Osteoblast (primary cell): ENCODE results near the gene BCL11A. TPM values are rescaled to one million over a fixed set of nuclear protein-coding genes. Genes with fewer than 3 reads are reported as not detected.

ENCODE experiments used
- DNase-seq: peaks from one replicate; pipeline ENCODE4 v3.0.0; 2011; ENCODE audit warnings: low spot score, mixed read lengths; ENCODE audit not compliant: insufficient read length; ENCODE audit errors: missing footprints
- H2AFZ ChIP-seq: 2 replicates; pipeline ENCODE4 v1.6.0; 2011; ENCODE audit warnings: mild to moderate bottlenecking, low read length
- H3K27ac ChIP-seq: 2 replicates; pipeline ENCODE4 v1.5.1; 2011; ENCODE audit warnings: mild to moderate bottlenecking, low read depth, low read length, moderate library complexity
- H3K27me3 ChIP-seq: 2 replicates; pipeline ENCODE4 v1.6.0; 2012; ENCODE audit warnings: mild to moderate bottlenecking, control low read depth, inconsistent platforms, low read length, moderate library complexity; ENCODE audit not compliant: insufficient read depth
- H3K36me3 ChIP-seq: 2 replicates; pipeline ENCODE4 v1.5.1; 2011; ENCODE audit warnings: mild to moderate bottlenecking, low read length, control low read depth, moderate library complexity; ENCODE audit not compliant: insufficient read depth
- H3K4me1 ChIP-seq: 2 replicates; pipeline ENCODE4 v1.5.1; 2011; ENCODE audit warnings: mild to moderate bottlenecking, low read length, control low read depth, moderate library complexity; ENCODE audit not compliant: insufficient read depth
- H3K4me2 ChIP-seq: 2 replicates; pipeline ENCODE4 v1.6.0; 2011; ENCODE audit warnings: mild to moderate bottlenecking, low read length; ENCODE audit not compliant: insufficient read depth
- H3K4me3 ChIP-seq: fragments of 200-600 bp; sonication (generic); 3 replicates; pipeline ENCODE4 v1.5.1; 2012; ENCODE audit warnings: mild to moderate bottlenecking, low read length, inconsistent platforms; ENCODE audit not compliant: insufficient read depth
- H3K79me2 ChIP-seq: 2 replicates; pipeline ENCODE4 v1.6.0; 2012; ENCODE audit warnings: mild to moderate bottlenecking, low read length, control low read depth, inconsistent platforms; ENCODE audit not compliant: insufficient read depth
- H3K9me3 ChIP-seq: 2 replicates; pipeline ENCODE4 v1.5.1; 2011; ENCODE audit warnings: low read depth, low read length, control low read depth
- H4K20me1 ChIP-seq: 2 replicates; pipeline ENCODE4 v1.6.0; 2012; ENCODE audit warnings: mild to moderate bottlenecking, low read length, control low read depth; ENCODE audit not compliant: insufficient read depth
- CTCF ChIP-seq: IDR thresholded peaks from 2 replicates; pipeline ENCODE4 v1.5.1; 2011; ENCODE audit warnings: mild to moderate bottlenecking, low read depth, low read length, moderate library complexity; ENCODE audit errors: extremely low read depth
- total RNA-seq: library from RNA; depleted of rRNA; stranded (reverse); fragments of >200 nt; gene quantifications from 2 replicates; pipeline ENCODE4 v1.2.3, GENCODE V29; 2012

The BCL11A gene
- total RNA-seq, 1 donor = 1.4 TPM

- TF ChIP-seq CTCF = no peak
- H3K4me2 ChIP-seq = no peak overlapping the region
- no peak overlapping the region for H2AFZ ChIP-seq
- no peaks in the 10 kb centered on the region for H3K79me2 ChIP-seq
- no peaks in the 10 kb centered on the region for H3K36me3 ChIP-seq
- H3K4me3 ChIP-seq = no peak overlapping the region
- H4K20me1 ChIP-seq = no peaks in the 10 kb centered on the region
- peaks cover 2% of the 10 kb centered on the region for H3K9me3 ChIP-seq
- no peak overlapping the region for H3K27ac ChIP-seq
- DNase-seq = no peak
- H3K27me3 ChIP-seq = no peaks in the 10 kb centered on the region
- no peaks in the 10 kb centered on the region for H3K4me1 ChIP-seq
Observed at GRCh38 chr2:60413069-60413813, 140.2 kb downstream of the BCL11A start.

- TF ChIP-seq CTCF = no peak
- Histone ChIP-seq H3K4me2 (no peak overlapping the region), H3K9me3 (peaks cover 2% of the 10 kb centered on the region), H2AFZ (no peak overlapping the region), H4K20me1 (no peaks in the 10 kb centered on the region), H3K27ac (no peak overlapping the region), H3K27me3 (no peaks in the 10 kb centered on the region), H3K36me3 (no peaks in the 10 kb centered on the region), H3K4me3 (no peak overlapping the region), H3K79me2 (no peaks in the 10 kb centered on the region), H3K4me1 (no peaks in the 10 kb centered on the region)
- no peak for DNase-seq
Observed at GRCh38 chr2:60412620-60413019, 140.8 kb downstream of the BCL11A start.

GRCh38 chr2:60412027-60412426 lies 141.4 kb downstream of the BCL11A start:
- no peak for TF ChIP-seq CTCF
- DNase-seq = no peak

GRCh38 chr2:60411295-60411694 lies 142.2 kb downstream of the BCL11A start:
- Histone ChIP-seq H3K79me2 (no peaks in the 10 kb centered on the region), H4K20me1 (no peaks in the 10 kb centered on the region), H3K27me3 (no peaks in the 10 kb centered on the region), H2AFZ (no peak overlapping the region), H3K9me3 (peaks cover 2% of the 10 kb centered on the region), H3K4me3 (no peak overlapping the region), H3K27ac (no peak overlapping the region), H3K4me1 (no peaks in the 10 kb centered on the region), H3K4me2 (no peak overlapping the region), H3K36me3 (no peaks in the 10 kb centered on the region)
- no peak for TF ChIP-seq CTCF
- no peak for DNase-seq

More at GRCh38 chr2:60412027-60412426, 141.4 kb downstream of the BCL11A start:
- H3K4me2 ChIP-seq = no peak overlapping the region
- no peaks in the 10 kb centered on the region for H3K36me3 ChIP-seq
- H3K27ac ChIP-seq = no peak overlapping the region
- H4K20me1 ChIP-seq = no peaks in the 10 kb centered on the region
- no peaks in the 10 kb centered on the region for H3K4me1 ChIP-seq
- no peak overlapping the region for H2AFZ ChIP-seq
- H3K27me3 ChIP-seq = no peaks in the 10 kb centered on the region
- H3K79me2 ChIP-seq = no peaks in the 10 kb centered on the region
- peaks cover 2% of the 10 kb centered on the region for H3K9me3 ChIP-seq
- H3K4me3 ChIP-seq = no peak overlapping the region
